GM18519 (cell line): ENCODE results near the gene LRRTM4.
"Not testable (repeated sequence)": the region's sequence is repeated elsewhere in the genome, so short reads cannot be mapped to it uniquely, and the experiment has no call there.

Experiments used
- ATAC-seq: cut with Tn5 transposase; IDR thresholded peaks from one replicate; pipeline ENCODE4 v1.9.1; 2021; ENCODE audit warnings: mild to moderate bottlenecking, moderate library complexity; ENCODE audit not compliant: unreplicated experiment, low FRiP score

Gene LRRTM4

DNA sequence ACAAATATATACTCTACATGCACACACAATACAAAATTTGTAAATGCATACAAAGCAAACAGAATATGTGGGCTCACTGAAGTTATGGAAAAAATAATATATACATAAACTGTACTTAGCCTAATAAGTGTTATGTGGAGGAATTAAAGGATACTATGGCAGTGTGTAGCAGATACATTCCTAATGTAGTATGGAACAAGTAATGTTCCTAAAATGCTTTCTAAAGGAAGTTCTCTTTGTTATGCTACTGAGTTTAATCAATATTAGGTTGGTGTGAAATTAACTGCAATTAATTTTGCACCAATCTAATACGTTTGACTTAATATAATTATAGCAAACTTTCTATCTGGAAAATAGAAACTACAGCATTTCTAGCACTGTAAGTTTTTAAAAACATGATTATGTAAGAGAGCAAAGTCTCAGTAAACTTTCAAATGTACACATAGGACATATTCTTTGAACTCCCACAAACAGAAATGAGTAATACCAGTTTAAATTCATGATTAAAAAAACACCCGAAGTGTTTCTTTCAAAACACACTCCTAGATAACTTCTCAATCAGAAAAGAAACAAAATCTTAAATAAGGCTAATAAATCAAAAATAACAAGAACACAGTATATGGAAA lies 331.3 kb downstream of the LRRTM4 start:
- ATAC-seq: no peak

DNA sequence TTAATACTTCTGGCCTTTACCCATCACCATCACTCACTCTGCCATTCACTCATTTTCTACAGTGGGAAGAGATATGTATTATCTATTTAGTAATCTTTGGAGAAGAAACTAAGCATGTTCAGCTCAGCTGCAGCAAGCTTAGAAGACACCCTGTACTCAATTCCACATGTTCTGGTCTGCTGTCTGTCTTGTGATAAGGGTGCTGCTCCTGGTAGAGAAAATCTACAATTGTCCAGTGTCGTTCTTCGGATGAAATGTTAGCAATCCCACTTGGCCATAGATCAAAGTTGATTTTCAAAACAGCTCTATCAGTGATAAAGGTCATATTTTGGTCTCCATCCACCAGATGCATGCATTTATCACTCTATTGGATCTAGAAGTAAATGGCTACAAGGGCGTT lies 337.1 kb downstream of the LRRTM4 start:
- ATAC-seq: no peak

DNA sequence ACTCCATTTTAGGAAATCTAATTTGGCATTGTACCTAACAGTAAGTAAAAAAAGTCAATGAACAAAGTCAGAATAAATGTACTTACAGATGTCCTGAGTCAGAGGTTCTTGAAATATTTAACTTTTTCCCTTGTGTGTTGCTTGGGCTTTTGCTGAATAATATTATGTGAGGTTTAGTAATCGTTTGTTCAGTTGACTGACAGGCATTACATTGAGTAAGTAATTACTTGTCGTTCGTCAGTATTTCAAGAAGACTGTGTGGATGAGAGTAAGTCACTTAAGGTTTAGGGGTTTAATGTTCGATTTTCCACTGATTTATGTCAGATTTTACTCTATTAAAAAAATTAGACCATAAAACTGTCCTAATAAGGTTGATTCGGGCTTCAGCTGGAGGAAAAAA lies 342.9 kb downstream of the LRRTM4 start:
- ATAC-seq: no peak

DNA sequence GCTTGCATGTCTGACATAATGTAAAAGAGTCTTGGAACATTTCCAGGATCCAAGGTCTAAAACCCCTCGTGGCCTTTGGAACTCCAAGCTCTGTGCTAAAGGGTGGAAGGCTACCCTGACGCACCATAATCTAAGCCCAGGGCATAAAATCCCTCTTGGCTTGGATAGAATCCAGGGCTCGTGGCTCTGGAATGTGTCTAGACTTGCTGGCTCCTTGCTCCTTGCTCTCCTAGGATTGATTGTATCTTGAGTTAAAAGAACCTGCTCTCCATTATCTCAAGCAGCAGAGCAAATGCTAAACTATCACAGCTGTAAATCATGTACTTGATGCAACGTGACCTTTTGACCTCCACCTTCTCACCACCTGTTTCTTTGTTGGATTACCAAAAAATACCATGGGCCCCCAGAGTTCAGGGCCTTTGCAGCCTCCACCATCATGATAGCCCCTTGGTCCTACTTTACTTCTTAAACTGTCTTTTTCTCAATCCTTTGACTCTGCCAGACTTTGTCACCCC lies 346.9 kb downstream of the LRRTM4 start:
- not testable (repeated sequence) for ATAC-seq

DNA sequence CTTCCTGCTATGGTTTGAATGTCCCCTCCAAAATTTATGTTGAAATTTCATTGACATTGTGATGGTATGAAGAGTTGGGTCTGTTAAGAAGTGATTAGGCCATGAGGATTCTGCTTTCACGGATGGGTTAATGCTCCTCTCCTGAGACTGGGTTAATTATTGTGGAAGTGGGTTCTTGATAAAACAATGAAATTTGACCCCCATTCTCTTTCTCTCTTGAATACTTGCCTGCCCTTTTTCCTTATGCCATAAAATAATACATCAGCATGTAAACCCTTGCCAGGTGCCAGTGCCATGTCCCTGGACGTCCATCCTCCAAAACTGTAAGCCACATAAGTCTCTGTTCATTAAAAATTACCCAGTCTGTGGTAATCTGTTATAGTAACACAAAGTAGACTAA lies 352.8 kb downstream of the LRRTM4 start:
- no peak for ATAC-seq

DNA sequence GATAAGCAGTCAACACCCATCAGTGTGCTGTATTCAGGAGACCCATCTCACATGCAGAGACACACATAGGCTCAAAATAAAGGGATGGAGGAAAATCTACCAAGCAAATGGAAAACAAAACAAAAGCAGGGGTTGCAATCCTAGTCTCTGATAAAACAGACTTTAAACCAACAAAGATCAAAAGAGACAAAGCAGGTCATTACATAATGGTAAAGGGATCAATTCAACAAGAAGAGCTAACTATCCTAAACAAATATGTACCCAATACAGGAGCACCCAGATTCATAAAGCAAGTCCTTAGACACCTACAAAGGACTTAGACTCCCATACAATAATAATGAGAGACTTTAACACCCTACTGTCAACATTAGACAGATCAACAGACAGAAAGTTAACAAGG lies 358.2 kb downstream of the LRRTM4 start:
- ATAC-seq: not testable (repeated sequence)

DNA sequence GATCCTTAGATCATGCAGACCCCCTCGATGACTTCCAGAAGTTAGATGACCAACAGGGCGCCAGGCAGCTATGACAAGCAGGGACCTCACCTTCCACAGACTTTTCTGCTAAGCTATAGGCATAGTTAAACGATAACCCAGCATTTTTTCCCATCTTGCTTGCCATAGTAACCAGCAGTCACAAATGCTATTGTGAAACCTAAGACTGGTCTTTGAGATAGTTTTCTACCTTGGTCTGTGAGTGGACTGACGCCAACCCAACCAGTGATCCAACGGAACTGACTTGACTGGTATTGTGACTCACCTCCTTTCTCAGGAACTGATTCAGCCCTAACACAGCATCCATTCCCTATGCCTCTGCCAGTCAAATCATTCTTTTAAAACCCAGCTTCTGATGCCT lies 361.2 kb downstream of the LRRTM4 start:
- no peak for ATAC-seq

DNA sequence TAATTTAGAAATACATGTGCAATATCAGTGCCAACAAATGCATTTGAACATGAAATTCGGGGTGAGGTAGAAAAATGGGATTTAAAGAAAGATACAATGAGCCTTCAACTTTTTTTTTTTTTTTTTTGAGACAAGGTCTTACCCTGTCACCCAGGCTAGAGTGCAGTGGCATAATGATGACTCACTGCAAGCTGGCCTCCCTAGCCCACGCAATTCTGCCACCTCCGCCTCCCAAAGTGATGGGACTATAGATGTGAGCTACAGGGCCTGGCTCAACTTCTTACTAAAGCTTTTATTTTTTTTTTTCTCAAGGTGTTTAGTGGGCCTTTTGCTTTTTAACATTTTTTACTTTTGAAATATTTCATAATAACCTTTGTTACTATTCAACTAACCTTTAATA lies 365.6 kb downstream of the LRRTM4 start:
- no peak for ATAC-seq

DNA sequence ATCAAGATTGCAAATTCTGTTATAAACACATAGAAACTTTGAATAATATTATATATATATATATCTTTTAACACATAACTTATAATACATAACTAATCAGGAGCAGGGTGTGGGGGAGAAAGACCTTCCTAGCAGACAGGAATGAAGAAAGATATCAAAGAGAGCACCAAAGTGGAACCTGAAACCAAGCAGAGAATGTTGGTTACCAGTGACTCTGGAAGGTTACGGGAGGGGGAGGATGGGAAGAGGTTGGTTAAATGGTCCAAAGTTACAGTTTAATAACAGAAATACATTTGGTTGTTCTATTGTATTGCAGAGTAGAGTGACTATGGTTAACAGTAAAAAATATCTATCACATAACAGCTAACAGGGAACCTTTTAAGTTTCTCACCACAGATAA lies 366.7 kb downstream of the LRRTM4 start:
- no peak for ATAC-seq

DNA sequence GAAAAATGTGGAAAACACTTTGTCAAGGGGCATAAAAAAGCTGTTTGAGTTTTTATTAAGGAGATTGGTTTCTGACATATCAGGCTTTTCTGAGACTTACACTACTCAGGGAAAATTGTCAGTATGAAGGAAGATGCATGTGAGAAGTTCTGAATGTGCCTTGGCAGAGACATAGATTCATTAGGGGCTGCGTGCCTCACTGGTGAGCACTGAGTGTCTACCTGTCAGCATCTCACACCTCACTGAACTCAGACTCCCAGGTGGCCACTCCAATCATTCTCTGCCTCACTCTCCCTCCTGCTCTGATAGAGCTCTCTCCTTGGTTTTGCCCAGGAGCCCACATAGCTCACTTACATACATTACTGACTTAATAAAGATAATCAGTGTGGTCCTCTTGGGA lies 372.6 kb downstream of the LRRTM4 start:
- no peak for ATAC-seq

DNA sequence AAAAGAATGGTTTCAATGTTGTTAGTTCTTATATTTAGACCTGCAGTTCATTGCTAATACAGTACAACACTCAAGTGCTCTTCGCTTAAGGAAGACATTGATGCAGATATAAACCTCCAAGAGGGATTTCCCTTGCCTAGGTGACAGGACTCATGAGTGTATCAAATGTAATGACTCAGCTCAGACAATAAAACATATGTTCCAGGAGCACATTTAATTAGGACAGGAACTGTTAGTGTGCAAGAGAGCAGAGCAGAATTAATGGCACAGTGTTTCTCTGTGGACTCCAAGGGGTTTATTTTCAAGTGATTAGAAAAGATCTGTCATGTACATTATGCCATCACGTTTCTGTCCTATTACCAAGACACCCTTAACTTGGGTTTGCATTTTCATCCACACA lies 375.0 kb downstream of the LRRTM4 start:
- ATAC-seq: no peak

DNA sequence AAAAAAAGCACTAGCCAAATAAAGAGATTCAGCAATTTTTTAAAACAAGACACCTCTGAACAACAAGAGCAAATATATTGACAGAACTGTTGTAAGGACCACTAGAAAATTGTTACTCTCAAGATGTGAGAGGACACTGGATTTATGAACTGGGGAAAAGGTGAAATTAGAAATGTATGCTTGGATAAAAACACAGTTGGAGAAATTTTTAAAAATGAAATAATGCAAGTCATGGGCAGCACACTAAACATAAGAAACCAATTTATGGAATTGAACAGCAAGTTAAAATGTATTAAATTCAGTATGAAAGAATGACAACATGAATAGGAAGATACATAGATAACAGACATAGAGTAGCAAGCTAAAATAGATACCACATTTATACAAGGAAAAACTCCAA lies 377.4 kb downstream of the LRRTM4 start:
- no peak for ATAC-seq

DNA sequence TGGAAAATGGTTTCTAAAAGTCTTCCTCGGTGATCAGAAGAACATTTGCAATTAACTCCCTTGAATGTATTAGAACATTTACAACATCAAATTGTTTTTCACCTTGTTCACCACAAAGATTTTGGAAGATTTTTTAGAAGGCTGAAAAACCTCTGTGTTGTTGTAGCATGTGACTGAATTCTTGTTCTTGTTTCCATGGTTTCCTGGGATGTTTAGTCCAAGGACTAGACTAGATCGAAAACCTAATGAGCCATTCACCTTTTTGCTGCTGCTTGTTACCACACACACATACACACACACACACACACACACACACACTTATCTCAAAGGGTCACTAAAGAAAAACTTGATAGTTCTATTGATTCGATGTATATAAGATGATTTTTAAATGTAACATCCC lies 380.0 kb downstream of the LRRTM4 start:
- ATAC-seq: no peak

DNA sequence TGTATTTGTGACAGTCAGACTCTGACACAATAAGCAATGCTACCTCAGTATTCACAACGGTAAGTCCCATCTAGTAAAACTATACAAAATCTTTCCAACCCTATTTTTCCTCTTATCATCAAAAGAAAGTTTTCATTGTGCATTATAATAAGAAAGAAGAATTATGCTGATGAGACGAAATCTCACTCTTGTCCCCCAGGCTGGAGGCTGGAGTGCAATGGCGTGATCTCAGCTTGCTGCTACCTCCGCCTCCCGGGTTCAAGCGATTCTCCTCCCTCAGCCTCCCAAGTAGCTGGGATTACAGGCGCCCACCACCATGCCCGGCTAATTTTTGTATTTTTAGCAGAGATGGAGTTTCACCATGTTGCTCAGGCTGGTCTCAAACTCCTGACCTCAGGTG lies 393.7 kb downstream of the LRRTM4 start:
- not testable (repeated sequence) for ATAC-seq

DNA sequence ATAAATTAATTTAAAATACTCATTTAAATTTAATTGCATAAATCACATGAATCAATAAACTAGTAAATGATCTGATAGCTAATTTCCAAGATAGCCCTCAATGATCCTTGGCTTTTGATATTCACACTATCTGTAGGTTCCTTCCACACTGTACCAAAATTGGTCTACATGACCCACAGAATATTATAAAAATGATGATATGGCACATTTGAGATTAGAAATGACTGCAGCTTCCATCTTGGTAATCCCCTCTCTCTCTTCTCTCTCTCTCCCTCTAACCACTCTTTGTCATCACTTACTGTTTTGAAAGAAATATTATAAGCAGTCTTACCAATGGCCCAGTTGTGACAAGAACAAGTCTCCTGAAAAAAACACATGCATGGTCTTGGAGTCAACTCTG lies 394.8 kb downstream of the LRRTM4 start:
- ATAC-seq: no peak

DNA sequence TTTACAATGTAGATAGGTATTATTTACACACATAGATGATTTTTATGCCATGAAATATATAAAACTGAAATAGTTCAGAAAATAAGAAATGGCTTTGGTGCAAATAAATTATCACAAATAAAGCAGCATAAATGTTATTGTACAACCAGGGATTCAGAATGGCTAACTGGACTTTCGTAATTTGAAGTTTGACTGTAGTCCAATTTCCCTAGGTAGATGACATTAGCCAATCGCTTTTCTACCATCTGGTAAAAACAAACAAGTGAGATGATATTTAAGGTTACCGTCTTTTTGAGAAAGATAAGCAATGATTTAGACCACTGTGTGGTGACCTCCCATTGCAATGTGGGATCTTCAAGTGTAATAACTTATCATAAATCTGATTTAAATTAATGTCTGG lies 400.7 kb downstream of the LRRTM4 start:
- no peak for ATAC-seq

DNA sequence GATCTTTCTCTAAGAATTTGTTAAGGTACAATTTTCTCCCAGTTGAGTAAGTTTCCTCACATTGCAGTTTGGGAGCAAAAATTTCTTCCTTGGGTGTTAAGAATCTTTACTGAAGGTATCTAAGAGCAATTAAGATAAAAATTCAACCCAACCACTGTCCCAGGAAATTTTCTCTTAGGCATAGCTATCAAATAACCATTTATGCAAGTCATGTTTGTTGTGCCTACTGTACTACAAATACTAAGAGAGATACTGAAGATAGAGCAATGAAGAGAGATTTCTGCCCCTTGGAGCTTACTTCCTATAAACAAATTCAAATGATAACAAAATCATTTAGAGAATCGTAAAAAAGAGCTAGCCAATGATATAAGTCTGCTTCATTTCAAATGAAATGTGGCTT lies 402.8 kb downstream of the LRRTM4 start:
- ATAC-seq: no peak

DNA sequence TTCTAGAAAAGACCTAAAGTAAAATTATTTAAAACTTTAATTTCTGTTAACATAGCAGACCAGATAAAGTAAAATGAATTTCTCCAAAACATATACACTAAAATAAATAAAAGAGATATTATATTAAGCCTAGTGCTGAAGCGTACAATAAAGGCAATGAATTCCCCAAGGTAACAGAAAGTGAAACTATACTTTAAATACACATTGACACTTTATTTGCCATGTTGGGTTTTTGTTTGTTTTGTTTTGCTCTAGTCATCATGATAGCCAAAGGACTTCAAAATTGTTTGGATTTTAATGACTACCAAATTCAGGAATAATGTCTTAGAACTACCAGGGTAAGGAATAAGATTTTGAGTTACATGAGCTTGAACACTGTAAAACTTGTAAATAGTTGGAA lies 413.3 kb downstream of the LRRTM4 start:
- no peak for ATAC-seq

DNA sequence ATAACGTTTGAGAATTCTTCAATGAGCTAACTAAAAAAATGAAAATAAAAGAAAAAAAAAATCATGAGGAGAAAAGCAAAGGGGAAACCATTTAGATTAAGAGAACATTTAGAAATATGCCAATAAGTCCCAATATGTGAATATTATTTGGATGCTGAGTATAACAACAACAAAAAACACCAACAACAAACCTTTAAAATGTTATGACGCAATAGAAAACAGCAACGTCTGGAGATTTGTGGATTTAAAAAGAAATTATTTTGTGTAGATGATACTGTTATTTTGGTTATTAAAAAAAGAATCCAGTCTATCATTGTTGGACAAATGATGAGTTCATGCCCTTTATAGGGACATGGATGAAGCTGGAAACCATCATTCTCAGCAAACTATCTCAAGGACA lies 417.2 kb downstream of the LRRTM4 start:
- ATAC-seq: no peak

DNA sequence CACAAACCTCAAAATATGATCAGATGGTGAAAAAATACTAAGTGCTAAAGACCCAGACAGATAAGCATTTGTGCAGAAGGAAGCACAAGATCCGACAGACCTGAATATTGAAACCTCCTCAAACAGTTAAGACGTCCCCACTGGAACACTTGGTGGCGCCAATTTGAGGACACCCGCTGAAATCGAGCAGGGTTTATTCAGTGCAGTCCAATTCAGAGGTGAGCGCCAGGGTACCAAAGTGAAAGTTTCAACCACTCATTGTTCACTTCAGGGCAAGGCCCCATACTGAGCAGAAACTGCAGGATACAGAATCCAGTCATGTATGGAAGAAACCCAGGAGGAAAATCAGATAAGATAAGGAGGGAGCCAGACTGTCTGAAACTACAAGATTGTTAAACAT lies 417.6 kb downstream of the LRRTM4 start:
- ATAC-seq: no peak

DNA sequence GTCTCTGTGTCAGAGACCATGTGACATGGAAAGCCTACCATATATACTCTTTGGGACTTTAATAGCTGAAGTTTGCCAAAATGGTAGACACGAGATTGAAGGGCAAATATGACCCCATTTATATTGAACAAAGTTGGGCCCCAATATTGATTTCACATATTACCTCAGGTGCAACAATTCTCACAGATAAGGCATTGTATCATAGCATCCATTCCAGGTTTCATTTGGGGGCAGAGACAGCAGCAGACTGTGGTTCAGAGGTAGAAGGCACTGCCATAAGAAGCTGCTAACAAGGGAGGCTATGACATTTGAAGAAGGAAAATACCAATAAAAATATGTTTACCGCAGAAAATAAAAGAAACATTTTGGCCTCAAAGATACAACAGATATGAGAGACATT lies 419.2 kb downstream of the LRRTM4 start:
- no peak for ATAC-seq

DNA sequence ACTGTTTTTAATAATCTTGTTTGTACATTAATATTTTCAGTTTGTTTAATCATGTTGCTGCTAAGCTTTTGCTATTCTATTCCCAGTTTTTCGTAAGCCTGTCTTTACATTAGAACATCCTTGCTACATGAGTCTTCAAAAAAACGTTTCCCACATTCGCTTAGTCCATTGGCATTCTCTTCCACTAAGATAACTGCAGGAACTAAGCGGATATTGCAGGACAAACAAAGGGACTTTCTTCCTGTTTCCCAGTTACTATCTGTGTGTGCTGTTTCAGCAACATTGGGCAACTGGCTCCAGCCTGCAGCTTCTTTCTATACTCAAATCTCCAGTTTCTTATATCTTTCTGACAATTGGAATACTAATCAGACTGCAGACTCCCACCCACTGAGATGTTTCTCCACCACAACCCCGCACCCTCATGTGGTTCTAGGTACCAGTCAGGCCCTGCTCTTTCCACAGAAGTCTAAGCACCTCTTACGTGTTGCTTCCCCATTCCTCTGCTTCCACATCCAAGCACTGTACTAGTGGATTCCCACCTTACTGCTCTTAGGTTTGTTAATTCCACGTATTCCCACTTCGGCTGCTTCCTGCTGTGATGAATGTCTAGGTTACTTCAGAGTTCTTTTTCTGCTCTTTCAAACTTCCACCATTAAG lies 420.3 kb downstream of the LRRTM4 start:
- no peak for ATAC-seq
